IMR-90 (cell line): ENCODE measurements around the gene GPAM.

ENCODE experiments used
- BHLHE40 ChIP-seq: fragments of 150-350 bp; IDR thresholded peaks from 2 replicates; pipeline ENCODE4 v1.6.1; 2016; ENCODE audit warnings: mild to moderate bottlenecking, low read depth, low read length
- CEBPB ChIP-seq: IDR thresholded peaks from 2 replicates; pipeline ENCODE4 v1.6.1; 2012; ENCODE audit warnings: low read depth, low read length, improper control_type of control experiment
- CTCF ChIP-seq: conservative IDR thresholded peaks from 2 replicates; pipeline ENCODE4 v1.5.1; 2012; ENCODE audit warnings: mild to moderate bottlenecking, low read depth, low read length, improper control_type of control experiment
- MXI1 ChIP-seq: IDR thresholded peaks from 2 replicates; pipeline ENCODE4 v1.6.1; 2012; ENCODE audit warnings: low read depth, mild to moderate bottlenecking, low read length, moderate library complexity, borderline replicate concordance
- NFE2L2 ChIP-seq: fragments of 150-350 bp; IDR thresholded peaks from 2 replicates; pipeline ENCODE4 v1.6.1; 2016; ENCODE audit warnings: low read depth, mild to moderate bottlenecking, low read length
- POLR2A ChIP-seq: IDR thresholded peaks from 2 replicates; pipeline ENCODE4 v1.6.1; 2012; ENCODE audit warnings: mild to moderate bottlenecking, low read depth, low read length
- RAD21 ChIP-seq: IDR thresholded peaks from 2 replicates; pipeline ENCODE4 v1.6.1; 2012; ENCODE audit warnings: low read length, improper control_type of control experiment
- RCOR1 ChIP-seq: IDR thresholded peaks from 2 replicates; pipeline ENCODE4 v1.6.1; 2012; ENCODE audit warnings: mild to moderate bottlenecking, low read length, improper control_type of control experiment; ENCODE audit not compliant: insufficient replicate concordance
- SMC3 ChIP-seq: fragments of 150-350 bp; IDR thresholded peaks from 2 replicates; pipeline ENCODE4 v1.6.1; 2016; ENCODE audit warnings: low read depth, mild to moderate bottlenecking, antibody characterized with exemption, low read length, moderate library complexity
- USF2 ChIP-seq: fragments of 150-350 bp; IDR thresholded peaks from 2 replicates; pipeline ENCODE4 v1.6.1; 2017; ENCODE audit warnings: mild to moderate bottlenecking, antibody characterized with exemption, low read length, low read depth

- TF ChIP-seq CTCF (no peak), POLR2A (no peak), BHLHE40 (no peak), MXI1 (no peak), RAD21 (no peak), CEBPB (no peak), NFE2L2 (no peak), RCOR1 (no peak), SMC3 (no peak), USF2 (no peak)
Measured at GRCh38 chr10:112132435-112132834, 51.1 kb downstream of the GPAM start.
